Activated naive CD4-positive, alpha-beta T cell treated with anti-CD3 and anti-CD28 coated beads, Interleukin-2, amount 50 U/mL, for 72 hours (primary cell): Measurements from ENCODE around the gene ACTR1A. TPM values are rescaled to one million over a fixed set of nuclear protein-coding genes. Genes with fewer than 3 reads are reported as not detected.
A peak's percentile ranks its signal among the peaks of the same experiment; 100 is the strongest.
"Not testable (repeated sequence)": the region's sequence is repeated elsewhere in the genome, so short reads cannot be mapped to it uniquely, and the experiment has no call there.

Experiments used
- ATAC-seq, 2 donors: fragments of 150-1000 bp; cut with Tn5 transposase; 2 replicates each; pipeline ENCODE4 v1.10.0; 2021; ENCODE audit warnings: mild to moderate bottlenecking in 2 of 2, moderate library complexity in 2 of 2
- DNase-seq, 2 donors: peaks; one replicate each; pipeline ENCODE4 v3.0.0; 2021 to 2022; ENCODE audit warnings: low spot score in 2 of 2
- H3K27ac Mint-ChIP-seq, 2 donors: one replicate each; pipeline ENCODE4 v1.8.0; 2022; ENCODE audit warnings: mild to moderate bottlenecking in 2 of 2, mixed read lengths in 2 of 2
- H3K36me3 Mint-ChIP-seq, 2 donors: one replicate each; pipeline ENCODE4 v1.8.0; 2022; ENCODE audit warnings: mixed read lengths in 2 of 2
- H3K9me3 Mint-ChIP-seq, 2 donors: one replicate each; pipeline ENCODE4 v1.8.0; 2022; ENCODE audit warnings: mixed read lengths in 2 of 2
- total RNA-seq, 2 donors: library from RNA; stranded (reverse); gene quantifications; one replicate each; pipeline ENCODE4 v1.2.3, GENCODE V29; 2022

The ACTR1A gene
- total RNA-seq, 2 donors from 2014 or later = 48.9 to 97.4 TPM

GRCh38 chr10:102470579-102471546 lies 31.6 kb downstream of the ACTR1A start:
- no peaks in the 10 kb centered on the region for H3K9me3 Mint-ChIP-seq

GRCh38 chr10:102468683-102469082 lies 33.8 kb downstream of the ACTR1A start:
- Mint-ChIP-seq H3K27ac (no peak overlapping the region), H3K36me3 (no peaks in the 10 kb centered on the region), H3K9me3 (no peaks in the 10 kb centered on the region)
- ATAC-seq (no peak), DNase-seq (no peak)

More at GRCh38 chr10:102470579-102471546, 31.6 kb downstream of the ACTR1A start:
- Mint-ChIP-seq H3K27ac (no peak overlapping the region), H3K36me3 (peaks cover 0 to 6% of the 10 kb centered on the region in 2 donors)
- DNase-seq = no peak
- no peak for ATAC-seq

- Mint-ChIP-seq H3K27ac (no peak overlapping the region), H3K36me3 (no peaks in the 10 kb centered on the region), H3K9me3 (no peaks in the 10 kb centered on the region)
- ATAC-seq (no peak), DNase-seq (no peak)
Observed at GRCh38 chr10:102467971-102468438, 34.5 kb downstream of the ACTR1A start.

- Mint-ChIP-seq H3K27ac (no peak overlapping the region), H3K9me3 (no peaks in the 10 kb centered on the region), H3K36me3 (no peaks in the 10 kb centered on the region)
- no peak for ATAC-seq
- no peak for DNase-seq
Observed at GRCh38 chr10:102467318-102467717, 35.2 kb downstream of the ACTR1A start.

GRCh38 chr10:102465466-102465865 lies 37.0 kb downstream of the ACTR1A start:
- ATAC-seq = no peak
- H3K27ac Mint-ChIP-seq = no peak overlapping the region

GRCh38 chr10:102463983-102464382 lies 38.5 kb downstream of the ACTR1A start:
- ATAC-seq (no peak), DNase-seq (no peak)
- peaks cover 0 to 8% of the 10 kb centered on the region in 2 donors for H3K36me3 Mint-ChIP-seq
- H3K9me3 Mint-ChIP-seq = no peaks in the 10 kb centered on the region
- no peak overlapping the region for H3K27ac Mint-ChIP-seq

More at GRCh38 chr10:102465466-102465865, 37.0 kb downstream of the ACTR1A start:
- Mint-ChIP-seq H3K9me3 (no peaks in the 10 kb centered on the region), H3K36me3 (peaks cover 0 to 8% of the 10 kb centered on the region in 2 donors)
- no peak for DNase-seq

GRCh38 chr10:102462512-102463054 lies 39.9 kb downstream of the ACTR1A start:
- Mint-ChIP-seq H3K27ac (no peak overlapping the region), H3K9me3 (no peaks in the 10 kb centered on the region), H3K36me3 (peaks cover 2 to 8% of the 10 kb centered on the region in 2 donors)
- no peak for ATAC-seq
- DNase-seq = no peak

GRCh38 chr10:102461187-102462054 lies 41.1 kb downstream of the ACTR1A start:
- peaks cover 6 to 8% of the 10 kb centered on the region in 2 donors for H3K36me3 Mint-ChIP-seq
- peak overlapping the region; percentile 83 to 96 for H3K27ac Mint-ChIP-seq
- ATAC-seq = peak; percentile 97 to 98
- H3K9me3 Mint-ChIP-seq = no peaks in the 10 kb centered on the region
- DNase-seq = peak; percentile 95 to 96

- DNase-seq (no peak), ATAC-seq (peak; percentile 47 to 62)
- Mint-ChIP-seq H3K9me3 (no peaks in the 10 kb centered on the region), H3K36me3 (peaks cover 6 to 8% of the 10 kb centered on the region in 2 donors), H3K27ac (peak overlapping the region; percentile 83)
Observed at GRCh38 chr10:102460836-102461186, 41.7 kb downstream of the ACTR1A start.

GRCh38 chr10:102458656-102459055 lies 43.9 kb downstream of the ACTR1A start:
- ATAC-seq = no peak
- H3K36me3 Mint-ChIP-seq = peaks cover 8 to 13% of the 10 kb centered on the region in 2 donors
- H3K9me3 Mint-ChIP-seq = no peaks in the 10 kb centered on the region
- DNase-seq = no peak
- no peak overlapping the region for H3K27ac Mint-ChIP-seq

GRCh38 chr10:102457591-102458150 lies 44.8 kb downstream of the ACTR1A start:
- no peak overlapping the region for H3K27ac Mint-ChIP-seq
- H3K36me3 Mint-ChIP-seq = peaks cover 14 to 20% of the 10 kb centered on the region in 2 donors
- ATAC-seq = no peak
- H3K9me3 Mint-ChIP-seq = no peaks in the 10 kb centered on the region
- no peak for DNase-seq

- H3K36me3 Mint-ChIP-seq = peaks cover 17 to 23% of the 10 kb centered on the region in 2 donors
- no peak for DNase-seq
- H3K27ac Mint-ChIP-seq = no peak overlapping the region
Observed at GRCh38 chr10:102455893-102456471, 46.5 kb downstream of the ACTR1A start.

GRCh38 chr10:102454662-102455487 lies 47.6 kb downstream of the ACTR1A start:
- DNase-seq, ATAC-seq, H3K9me3 Mint-ChIP-seq: not testable (repeated sequence)
- Mint-ChIP-seq H3K27ac (peak overlapping the region in 1 of 2 donors; percentile 46), H3K36me3 (peaks cover 21 to 23% of the 10 kb centered on the region in 2 donors)

More at GRCh38 chr10:102455893-102456471, 46.5 kb downstream of the ACTR1A start:
- H3K9me3 Mint-ChIP-seq = no peaks in the 10 kb centered on the region
- ATAC-seq = no peak

- H3K9me3 Mint-ChIP-seq = no peaks in the 10 kb centered on the region
- DNase-seq (no peak), ATAC-seq (no peak)
- H3K27ac Mint-ChIP-seq = peak overlapping the region; percentile 50 to 86
- peaks cover 22 to 23% of the 10 kb centered on the region in 2 donors for H3K36me3 Mint-ChIP-seq
Observed at GRCh38 chr10:102453502-102453901, 49.0 kb downstream of the ACTR1A start.

GRCh38 chr10:102452672-102453340 lies 49.7 kb downstream of the ACTR1A start:
- DNase-seq (peak; percentile 68 to 90), ATAC-seq (peak; percentile 71 to 82)
- Mint-ChIP-seq H3K27ac (peak overlapping the region; percentile 86 to 92), H3K36me3 (peaks cover 22 to 23% of the 10 kb centered on the region in 2 donors), H3K9me3 (no peaks in the 10 kb centered on the region)
